Nephron progenitor cell (in vitro differentiated cells): Measurements from ENCODE around the gene CTRB2.
"Not testable (repeated sequence)": the region's sequence is repeated elsewhere in the genome, so short reads cannot be mapped to it uniquely, and the experiment has no call there.

ENCODE experiments used
- DNase-seq: peaks from one replicate; pipeline ENCODE4 v3.0.0; 2021
- H3K27ac Mint-ChIP-seq: 2 replicates; pipeline ENCODE4 v1.8.0; 2021; ENCODE audit warnings: mild to moderate bottlenecking, moderate library complexity, mixed read lengths
- H3K27me3 Mint-ChIP-seq: 2 replicates; pipeline ENCODE4 v1.8.0; 2021; ENCODE audit warnings: mild to moderate bottlenecking, low read depth, mixed read lengths; ENCODE audit not compliant: poor library complexity
- H3K36me3 Mint-ChIP-seq: 2 replicates; pipeline ENCODE4 v1.8.0; 2021; ENCODE audit warnings: low read depth, mixed read lengths
- H3K4me1 Mint-ChIP-seq: 2 replicates; pipeline ENCODE4 v1.8.0; 2021; ENCODE audit warnings: mixed read lengths
- H3K4me3 Mint-ChIP-seq: 2 replicates; pipeline ENCODE4 v1.8.0; 2021; ENCODE audit warnings: mild to moderate bottlenecking, moderate library complexity, mixed read lengths
- H3K9me3 Mint-ChIP-seq: 2 replicates; pipeline ENCODE4 v1.8.0; 2021; ENCODE audit warnings: mild to moderate bottlenecking, moderate library complexity, mixed read lengths
- CTCF ChIP-seq: fragments of 200-600 bp; sonication (generic); IDR thresholded peaks from 2 replicates; pipeline ENCODE4 v1.5.0; 2021; ENCODE audit warnings: antibody characterized with exemption

The CTRB2 gene

GRCh38 chr16:75219088-75219487 is 12.1 kb upstream of the CTRB2 start:
- peaks cover 11% of the 10 kb centered on the region for H3K4me1 Mint-ChIP-seq
- no peaks in the 10 kb centered on the region for H3K36me3 Mint-ChIP-seq
- DNase-seq: no peak
- H3K9me3 Mint-ChIP-seq: no peaks in the 10 kb centered on the region
- H3K27ac Mint-ChIP-seq: no peak overlapping the region
- H3K27me3 Mint-ChIP-seq: no peaks in the 10 kb centered on the region
- TF ChIP-seq CTCF: no peak
- H3K4me3 Mint-ChIP-seq: no peak overlapping the region

- no peak within 1 kb of the TSS for H3K27ac Mint-ChIP-seq
- no peaks in the 10 kb centered on the region for H3K9me3 Mint-ChIP-seq
- TF ChIP-seq CTCF: no peak
- no peak for DNase-seq
- H3K4me3 Mint-ChIP-seq: no peak within 1 kb of the TSS
- H3K4me1 Mint-ChIP-seq: peaks cover 10% of the 10 kb centered on the region
- no peaks in the 10 kb centered on the region for H3K27me3 Mint-ChIP-seq
- H3K36me3 Mint-ChIP-seq: no peaks in the 10 kb centered on the region
These were observed 11.5 kb upstream of the CTRB2 start, which contains the start of gene CTRB1 for GRCh38 chr16:75218256-75219076. CTRB1 (plus strand) TSS chr16:75218988; CDS start chr16:75219008, 20 bp downstream.

- Mint-ChIP-seq H3K27me3 (no peaks in the 10 kb centered on the region), H3K4me3 (no peak overlapping the region), H3K36me3 (no peaks in the 10 kb centered on the region), H3K4me1 (peaks cover 11% of the 10 kb centered on the region), H3K9me3 (no peaks in the 10 kb centered on the region), H3K27ac (no peak overlapping the region)
- TF ChIP-seq CTCF: no peak
- DNase-seq: no peak
These were observed 10.5 kb upstream of the CTRB2 start for GRCh38 chr16:75217389-75217851.

- H3K4me1 Mint-ChIP-seq: peaks cover 10% of the 10 kb centered on the region
- DNase-seq: no peak
- H3K36me3 Mint-ChIP-seq: no peaks in the 10 kb centered on the region
- H3K4me3 Mint-ChIP-seq: no peak overlapping the region
- no peaks in the 10 kb centered on the region for H3K9me3 Mint-ChIP-seq
- H3K27me3 Mint-ChIP-seq: no peaks in the 10 kb centered on the region
- no peak for TF ChIP-seq CTCF
- H3K27ac Mint-ChIP-seq: no peak overlapping the region
These were observed 9.6 kb upstream of the CTRB2 start for GRCh38 chr16:75216576-75216975.

- H3K9me3 Mint-ChIP-seq: no peaks in the 10 kb centered on the region
- no peaks in the 10 kb centered on the region for H3K27me3 Mint-ChIP-seq
- no peak overlapping the region for H3K27ac Mint-ChIP-seq
- H3K36me3 Mint-ChIP-seq: no peaks in the 10 kb centered on the region
- no peak for TF ChIP-seq CTCF
- DNase-seq: no peak
- H3K4me3 Mint-ChIP-seq: no peak overlapping the region
- peaks cover 10% of the 10 kb centered on the region for H3K4me1 Mint-ChIP-seq
These were observed 9.2 kb upstream of the CTRB2 start for GRCh38 chr16:75216127-75216526.

GRCh38 chr16:75211286-75211685 is 4.3 kb upstream of the CTRB2 start:
- not testable (repeated sequence) for H3K9me3 Mint-ChIP-seq, DNase-seq, H3K36me3 Mint-ChIP-seq, H3K27me3 Mint-ChIP-seq, H3K4me1 Mint-ChIP-seq, H3K4me3 Mint-ChIP-seq, H3K27ac Mint-ChIP-seq
